Ramos (cell line): ENCODE results near the gene MOB3A.
"Not testable (repeated sequence)": the region's sequence is repeated elsewhere in the genome, so short reads cannot be mapped to it uniquely, and the experiment has no call there.

Experiments
- in situ Hi-C: fragments of 300-500 bp; cut with MboI; formaldehyde crosslinking; loops from one replicate; pipeline ENCODE4 v1.14.3; 2022; ENCODE audit warnings: low sequenced_read_pairs; ENCODE audit not compliant: unreplicated experiment

MOB3A gene

GRCh38 chr19:2039089-2039958 lies 56.8 kb downstream of the MOB3A start:
- in situ Hi-C loops, result no loop called here

GRCh38 chr19:2038284-2039088 lies 57.6 kb downstream of the MOB3A start:
- in situ Hi-C loops, result no loop called here

- in situ Hi-C loops, result no loop called here
Measured at GRCh38 chr19:2037651-2038255, 58.4 kb downstream of the MOB3A start.

- in situ Hi-C loops, result no loop called here
Measured at GRCh38 chr19:2036424-2036823, 59.7 kb downstream of the MOB3A start.

GRCh38 chr19:2035590-2035991 lies 60.5 kb downstream of the MOB3A start:
- in situ Hi-C loops, result no loop called here

GRCh38 chr19:2034729-2035589 lies 61.2 kb downstream of the MOB3A start:
- in situ Hi-C loops, result no loop called here

GRCh38 chr19:2034253-2034652 lies 61.9 kb downstream of the MOB3A start:
- in situ Hi-C loops, result not testable (repeated sequence)

GRCh38 chr19:2033825-2034159 lies 62.3 kb downstream of the MOB3A start:
- in situ Hi-C loops, result no loop called here

GRCh38 chr19:2033115-2033824 lies 62.9 kb downstream of the MOB3A start:
- in situ Hi-C loops, result no loop called here

GRCh38 chr19:2032296-2032941 lies 63.7 kb downstream of the MOB3A start:
- in situ Hi-C loops, result no loop called here

GRCh38 chr19:2027361-2027760 lies 68.8 kb downstream of the MOB3A start:
- in situ Hi-C loops, result no loop called here

GRCh38 chr19:2026770-2027169 lies 69.4 kb downstream of the MOB3A start:
- in situ Hi-C loops, result no loop called here

- in situ Hi-C loops, result loop anchor here (5.0 kb wide), 1 partner anchor 45 kb away; no protein-coding TSS in a partner anchor
Measured at GRCh38 chr19:2022289-2022688, 73.8 kb downstream of the MOB3A start.

- in situ Hi-C loops, result loop anchor here (5.0 kb wide), 1 partner anchor 46 kb away; no protein-coding TSS in a partner anchor
Measured at GRCh38 chr19:2021453-2022140, 74.5 kb downstream of the MOB3A start.
